IMR-90 (cell line): ENCODE results near the gene IGF2BP1. TPM values are rescaled to one million over a fixed set of nuclear protein-coding genes. Genes with fewer than 3 reads are reported as not detected.

Source experiments
- ATAC-seq: fragments of 200-7000 bp; cut with Tn5 transposase; 2 replicates; pipeline ENCODE4 v1.9.1; 2020; ENCODE audit warnings: low read depth, mild to moderate bottlenecking, moderate library complexity
- BruUV-seq: library from RNA; stranded (reverse); fragments of 400-500 nt; replicated peaks from 2 replicates; lab custom pipeline; 2021; lab: Mats Ljungman, UMichigan
- CTCF ChIA-PET: fragments of 300-600 bp; formaldehyde crosslinking; extraction: SDS; loops from one replicate; lab custom pipeline; 2021; ENCODE audit warnings: antibody characterized with exemption; lab: Yijun Ruan, JAX
- POLR2A ChIA-PET: fragments of 300-600 bp; sonication (Branson Sonifier 250); formaldehyde crosslinking; loops from one replicate; lab custom pipeline; 2022; ENCODE audit warnings: antibody characterized with exemption; ENCODE audit not compliant: unreplicated experiment; lab: Charles Lee
- DNase-seq: peaks from one replicate; pipeline ENCODE4 v3.0.0; 2013
- H2AFZ ChIP-seq: replicated peaks from 2 replicates; pipeline ENCODE3; 2013; ENCODE audit warnings: low read length, mild to moderate bottlenecking; ENCODE audit not compliant: poor library complexity
- H2AK5ac ChIP-seq: 2 replicates; pipeline ENCODE4 v1.6.1; 2013; ENCODE audit warnings: low read depth, low read length, inconsistent platforms
- H2AK9ac ChIP-seq: replicated peaks from 2 replicates; pipeline ENCODE3; 2013; ENCODE audit warnings: mild to moderate bottlenecking, low read depth, low read length, moderate library complexity; ENCODE audit not compliant: poor library complexity
- H2BK120ac ChIP-seq: 2 replicates; pipeline ENCODE4 v1.6.1; 2013; ENCODE audit warnings: low read depth, low read length, inconsistent platforms
- H2BK15ac ChIP-seq: 3 replicates; pipeline ENCODE4 v1.6.1; 2013; ENCODE audit warnings: low read depth, low read length, inconsistent platforms
- H2BK20ac ChIP-seq: 2 replicates; pipeline ENCODE4 v1.6.1; 2013; ENCODE audit warnings: low read depth, mild to moderate bottlenecking, inconsistent platforms, low read length, moderate library complexity
- H2BK5ac ChIP-seq: 2 replicates; pipeline ENCODE4 v1.6.1; 2013; ENCODE audit warnings: mild to moderate bottlenecking, low read depth, low read length, inconsistent platforms; ENCODE audit not compliant: poor library complexity, severe bottlenecking
- H3K14ac ChIP-seq: replicated peaks from 2 replicates; pipeline ENCODE4 v1.6.1; 2013; ENCODE audit warnings: low read depth, low read length, inconsistent platforms
- H3K18ac ChIP-seq: 2 replicates; pipeline ENCODE4 v1.6.1; 2013; ENCODE audit warnings: low read depth, low read length, control low read depth
- H3K23ac ChIP-seq: 2 replicates; pipeline ENCODE4 v1.6.1; 2013; ENCODE audit warnings: low read depth, low read length, inconsistent platforms
- H3K27ac ChIP-seq: 2 replicates; pipeline ENCODE4 v1.5.1; 2013; ENCODE audit warnings: mild to moderate bottlenecking, control low read depth, low read length; ENCODE audit not compliant: insufficient read depth
- H3K27me3 ChIP-seq: 2 replicates; pipeline ENCODE4 v1.6.1; 2013; ENCODE audit warnings: low read length; ENCODE audit not compliant: control insufficient read depth, insufficient read depth
- H3K36me3 ChIP-seq: 2 replicates; pipeline ENCODE4 v1.6.1; 2013; ENCODE audit warnings: low read length, mixed read lengths; ENCODE audit not compliant: control insufficient read depth, insufficient read depth
- H3K4ac ChIP-seq: 2 replicates; pipeline ENCODE4 v1.6.1; 2013; ENCODE audit warnings: low read depth, low read length, inconsistent platforms
- H3K4me1 ChIP-seq: 2 replicates; pipeline ENCODE4 v1.6.1; 2013; ENCODE audit warnings: low read length, mixed read lengths; ENCODE audit not compliant: control insufficient read depth, insufficient read depth
- H3K4me2 ChIP-seq: 2 replicates; pipeline ENCODE4 v1.6.1; 2013; ENCODE audit warnings: low read depth, mild to moderate bottlenecking, control low read depth, low read length, moderate library complexity
- H3K4me3 ChIP-seq: 2 replicates; pipeline ENCODE4 v1.5.1; 2013; ENCODE audit warnings: low read depth, mild to moderate bottlenecking, control low read depth, low read length, moderate library complexity; ENCODE audit not compliant: insufficient read depth
- H3K56ac ChIP-seq: 2 replicates; pipeline ENCODE4 v1.6.1; 2013; ENCODE audit warnings: low read length, inconsistent platforms; ENCODE audit not compliant: insufficient read depth; ENCODE audit errors: extremely low read depth
- H3K79me1 ChIP-seq, 2 experiments: 2 replicates each; pipeline ENCODE4 v1.6.1; 2013; ENCODE audit warnings: low read length in 2 of 2, inconsistent platforms in 1 of 2, low read depth in 1 of 2
- H3K9ac ChIP-seq: 2 replicates; pipeline ENCODE4 v1.6.1; 2013; ENCODE audit warnings: low read depth, low read length, control low read depth
- H3K9me1 ChIP-seq: 2 replicates; pipeline ENCODE4 v1.6.1; 2013; ENCODE audit warnings: low read length, inconsistent platforms; ENCODE audit not compliant: insufficient read depth
- H3K9me3 ChIP-seq: 2 replicates; pipeline ENCODE4 v1.6.1; 2013; ENCODE audit warnings: low read length; ENCODE audit not compliant: control insufficient read depth, insufficient read depth
- H4K20me1 ChIP-seq: 2 replicates; pipeline ENCODE4 v1.6.1; 2013; ENCODE audit warnings: low read length, inconsistent platforms; ENCODE audit not compliant: insufficient read depth
- H4K5ac ChIP-seq: 2 replicates; pipeline ENCODE4 v1.6.1; 2013; ENCODE audit warnings: mild to moderate bottlenecking, low read depth, low read length, control low read depth
- H4K8ac ChIP-seq, 2 experiments: 2 replicates each; pipeline ENCODE4 v1.6.1; 2013; ENCODE audit warnings: low read depth in 2 of 2, low read length in 2 of 2, control low read depth in 1 of 2, inconsistent platforms in 1 of 2
- H4K91ac ChIP-seq: 2 replicates; pipeline ENCODE4 v1.6.1; 2013; ENCODE audit warnings: low read depth, low read length, inconsistent platforms; ENCODE audit not compliant: insufficient read depth
- BHLHE40 ChIP-seq: fragments of 150-350 bp; IDR thresholded peaks from 2 replicates; pipeline ENCODE4 v1.6.1; 2016; ENCODE audit warnings: mild to moderate bottlenecking, low read depth, low read length
- CEBPB ChIP-seq: IDR thresholded peaks from 2 replicates; pipeline ENCODE4 v1.6.1; 2012; ENCODE audit warnings: low read depth, low read length, improper control_type of control experiment
- CHD1 ChIP-seq: IDR thresholded peaks from 2 replicates; pipeline ENCODE4 v1.6.1; 2012; ENCODE audit warnings: low read depth, low read length, improper control_type of control experiment
- CTCF ChIP-seq: conservative IDR thresholded peaks from 2 replicates; pipeline ENCODE4 v1.5.1; 2012; ENCODE audit warnings: mild to moderate bottlenecking, low read depth, low read length, improper control_type of control experiment
- ELK1 ChIP-seq: fragments of 150-350 bp; IDR thresholded peaks from 2 replicates; pipeline ENCODE4 v1.6.1; 2016; ENCODE audit warnings: low read depth, mild to moderate bottlenecking, low read length, moderate library complexity, borderline replicate concordance
- FOS ChIP-seq: fragments of 150-350 bp; IDR thresholded peaks from 2 replicates; pipeline ENCODE4 v1.6.1; 2016; ENCODE audit warnings: low read depth, low read length
- MAFK ChIP-seq: IDR thresholded peaks from 2 replicates; pipeline ENCODE4 v1.6.1; 2012; ENCODE audit warnings: low read depth, low read length, improper control_type of control experiment
- MAZ ChIP-seq: IDR thresholded peaks from 2 replicates; pipeline ENCODE4 v1.6.1; 2012; ENCODE audit warnings: low read depth, mild to moderate bottlenecking, low read length, improper control_type of control experiment, moderate library complexity, borderline replicate concordance
- MXI1 ChIP-seq: IDR thresholded peaks from 2 replicates; pipeline ENCODE4 v1.6.1; 2012; ENCODE audit warnings: low read depth, mild to moderate bottlenecking, low read length, moderate library complexity, borderline replicate concordance
- NFE2L2 ChIP-seq: fragments of 150-350 bp; IDR thresholded peaks from 2 replicates; pipeline ENCODE4 v1.6.1; 2016; ENCODE audit warnings: low read depth, mild to moderate bottlenecking, low read length
- POLR2A ChIP-seq: IDR thresholded peaks from 2 replicates; pipeline ENCODE4 v1.6.1; 2012; ENCODE audit warnings: mild to moderate bottlenecking, low read depth, low read length
- RAD21 ChIP-seq: IDR thresholded peaks from 2 replicates; pipeline ENCODE4 v1.6.1; 2012; ENCODE audit warnings: low read length, improper control_type of control experiment
- RCOR1 ChIP-seq: IDR thresholded peaks from 2 replicates; pipeline ENCODE4 v1.6.1; 2012; ENCODE audit warnings: mild to moderate bottlenecking, low read length, improper control_type of control experiment; ENCODE audit not compliant: insufficient replicate concordance
- RFX5 ChIP-seq: IDR thresholded peaks from 2 replicates; pipeline ENCODE4 v1.8.0; 2012; ENCODE audit warnings: low read depth, mild to moderate bottlenecking, low read length, moderate library complexity
- SMC3 ChIP-seq: fragments of 150-350 bp; IDR thresholded peaks from 2 replicates; pipeline ENCODE4 v1.6.1; 2016; ENCODE audit warnings: low read depth, mild to moderate bottlenecking, antibody characterized with exemption, low read length, moderate library complexity
- WGBS, 2 experiments: methylation state at CpG; one replicate each; pipeline versions ENCODE4 v1.1.5 to v1.1.7; 2013; ENCODE audit warnings: missing lambda C conversion rate in 2 of 2; ENCODE audit not compliant: insufficient read length in 1 of 2; ENCODE audit errors: extremely low coverage in 2 of 2; 5-methylcytosine and 5-hydroxymethylcytosine counted together
- dilution Hi-C: fragments of 300-500 bp; cut with HindIII; formaldehyde crosslinking; loops from one replicate; pipeline ENCODE4 v1.14.3; 2018; ENCODE audit warnings: low sequenced_read_pairs; ENCODE audit not compliant: unreplicated experiment
- in situ Hi-C: fragments of 300-500 bp; cut with MboI; formaldehyde crosslinking; loops from 3 replicates; pipeline ENCODE4 v1.14.3; 2019; ENCODE audit warnings: low sequenced_read_pairs, inconsistent platforms, mixed read lengths
- intact Hi-C: fragments of 100-400 bp; cut with micrococcal nuclease; formaldehyde crosslinking; loops from 2 replicates; pipeline ENCODE4 v1.10.0; 2022
- polyA plus RNA-seq, 3 experiments: library from polyadenylated mRNA; depleted of rRNA; stranded (reverse); fragments of >200 nt; gene quantifications; 2 replicates each; pipeline ENCODE4 v1.2.3, GENCODE V29; 2012; ENCODE audit warnings: low replicate concordance in 1 of 3
- total RNA-seq: library from RNA; depleted of rRNA; stranded (reverse); fragments of >200 nt; gene quantifications from 2 replicates; pipeline ENCODE4 v1.2.3, GENCODE V29; 2012
- TF ChIP-seq, protein P1 (sequence below): fragments of 150-350 bp; IDR thresholded peaks from 2 replicates; pipeline ENCODE4 v1.6.1; 2017; ENCODE audit warnings: mild to moderate bottlenecking, antibody characterized with exemption, low read length, low read depth

The IGF2BP1 gene
- total and polyA plus RNA-seq, 2 of the 4 experiments (the other 2 are of a cell fraction): 10.2 to 13.1 TPM

- in situ Hi-C loops: no loop called here
Observed at GRCh38 chr17:49045376-49045775, 48.2 kb downstream of the IGF2BP1 start.

More at GRCh38 chr17:49045376-49045775, 48.2 kb downstream of the IGF2BP1 start:
- Histone ChIP-seq H3K9me3 (no peaks in the 10 kb centered on the region), H3K9ac (no peak overlapping the region), H3K18ac (no peak overlapping the region), H4K20me1 (peaks cover 6% of the 10 kb centered on the region; the same call in 1 of the 2 replicates), H2BK20ac (no peak overlapping the region), H4K91ac (no peak overlapping the region), H4K5ac (no peak overlapping the region), H3K4ac (no peak overlapping the region), H3K4me3 (no peak overlapping the region), H3K23ac (no peak overlapping the region), H3K36me3 (peaks cover 88% of the 10 kb centered on the region), H2AK5ac (no peak overlapping the region), H3K9me1 (peaks cover 6% of the 10 kb centered on the region; the same call in 1 of the 2 replicates), H3K4me1 (no peaks in the 10 kb centered on the region), H4K8ac (no peak overlapping the region), H3K79me1 (peaks cover 48 to 62% of the 10 kb centered on the region in 2 experiments), H3K27me3 (no peaks in the 10 kb centered on the region), H3K14ac (no peak overlapping the region), H2AK9ac (no peak overlapping the region), H2BK15ac (no peak overlapping the region), H3K27ac (no peak overlapping the region), H2BK5ac (no peak overlapping the region), H3K56ac (no peak overlapping the region), H2AFZ (no peak overlapping the region), H3K4me2 (no peak overlapping the region), H2BK120ac (no peak overlapping the region)
- dilution Hi-C loops (loop anchor here (25.0 kb wide), 1 partner anchor 133 kb away; the partner anchor contains the start of gene UBE2Z), intact Hi-C loops (no loop called here)
- TF ChIP-seq MAZ (no peak), NFE2L2 (no peak), RAD21 (no peak), BHLHE40 (no peak), RCOR1 (no peak), POLR2A (no peak), RFX5 (no peak), CEBPB (no peak), SMC3 (no peak), CHD1 (no peak), MXI1 (no peak), CTCF (no peak), MAFK (no peak), FOS (no peak), ELK1 (no peak)
- TF ChIP-seq, protein P1, sequence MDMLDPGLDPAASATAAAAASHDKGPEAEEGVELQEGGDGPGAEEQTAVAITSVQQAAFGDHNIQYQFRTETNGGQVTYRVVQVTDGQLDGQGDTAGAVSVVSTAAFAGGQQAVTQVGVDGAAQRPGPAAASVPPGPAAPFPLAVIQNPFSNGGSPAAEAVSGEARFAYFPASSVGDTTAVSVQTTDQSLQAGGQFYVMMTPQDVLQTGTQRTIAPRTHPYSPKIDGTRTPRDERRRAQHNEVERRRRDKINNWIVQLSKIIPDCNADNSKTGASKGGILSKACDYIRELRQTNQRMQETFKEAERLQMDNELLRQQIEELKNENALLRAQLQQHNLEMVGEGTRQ: no peak
- DNase-seq (peak; percentile 13), ATAC-seq (no peak)
- no TSS peak for BruUV-seq
- CTCF ChIA-PET: interaction anchor here (0.7 to 0.8 kb wide), 3 partner anchors 13 to 182 kb away, joined by 3 to 4 read pairs (median 3); no protein-coding TSS in a partner anchor
- WGBS, 2 experiments: no CpG with 5 or more reads among the region's 2 CpGs
- POLR2A ChIA-PET: no interaction called here
